Stomach (tissue), 9 donors: ENCODE data around the gene SLC4A2. TPM values are rescaled to one million over a fixed set of nuclear protein-coding genes. Genes with fewer than 3 reads are reported as not detected.
"Not testable (repeated sequence)": the region's sequence is repeated elsewhere in the genome, so short reads cannot be mapped to it uniquely, and the experiment has no call there.

Source experiments
- DNase-seq, 2 donors: peaks; one replicate each; pipeline versions ENCODE4 v3.0.0 to v3.0.0-alpha.2; 2013 to 2019
- H3K27ac ChIP-seq, 5 donors: fragments of 200-600 bp in 4 of 5; sonication (generic) in 4 of 5; one replicate each; pipeline ENCODE4 v1.5.1; 2013 to 2019; ENCODE audit warnings: mild to moderate bottlenecking in 1 of 5, moderate library complexity in 1 of 5
- H3K27me3 ChIP-seq, 3 donors: fragments of 200-600 bp; sonication (generic); one replicate each; pipeline ENCODE4 v1.5.1; 2017 to 2019; ENCODE audit warnings: mixed run types in 1 of 3
- H3K36me3 ChIP-seq, 4 donors: fragments of 200-600 bp; sonication (generic); 1 replicate in 3 of 4; 2 replicates in 1 of 4; pipeline ENCODE4 v1.5.1; 2016 to 2019
- H3K4me1 ChIP-seq, 4 donors: fragments of 200-600 bp; sonication (generic); one replicate each; pipeline ENCODE4 v1.5.1; 2016 to 2019
- H3K4me3 ChIP-seq, 4 donors: fragments of 200-600 bp; sonication (generic) in 3 of 4; one replicate each; pipeline ENCODE4 v1.5.1; 2016 to 2019; ENCODE audit warnings: mild to moderate bottlenecking in 1 of 4
- H3K9me3 ChIP-seq, 4 donors: fragments of 200-600 bp; sonication (generic); one replicate each; pipeline ENCODE4 v1.5.1; 2016 to 2019
- EP300 ChIP-seq: sonication (generic); formaldehyde crosslinking; IDR thresholded peaks from one replicate; pipeline ENCODE4 v1.6.1; 2017; ENCODE audit warnings: antibody characterized with exemption
- POLR2A ChIP-seq, 4 donors: fragments of 450-650 bp; IDR thresholded peaks; one replicate each; pipeline ENCODE4 v1.6.1; 2016; ENCODE audit warnings: antibody characterized with exemption in 4 of 4, control low read depth in 2 of 4, mild to moderate bottlenecking in 1 of 4, moderate library complexity in 1 of 4
- POLR2AphosphoS5 ChIP-seq, 3 donors: sonication (generic); formaldehyde crosslinking; IDR thresholded peaks; one replicate each; pipeline ENCODE4 v1.6.1; 2016; ENCODE audit warnings: antibody characterized with exemption in 3 of 3
- WGBS, 5 donors: extraction: QIAGEN DNeasy Blood & Tissue Kit in 3 of 5; methylation state at CpG; one replicate each; pipeline versions ENCODE4 v1.1.5 to v1.1.7; 2013 to 2018; 5-methylcytosine and 5-hydroxymethylcytosine counted together
- intact Hi-C: fragments of 100-400 bp; cut with DNase I; formaldehyde crosslinking; loops from one replicate; pipeline ENCODE4 v1.15.1; 2023; ENCODE audit warnings: low total_unique reads
- polyA plus RNA-seq, 3 donors: library from polyadenylated mRNA; stranded (reverse); fragments of 200-250 nt; gene quantifications; one replicate each; pipeline ENCODE4 v1.2.3, GENCODE V29; 2013
- total RNA-seq, 5 donors: library from RNA; depleted of rRNA; stranded (reverse); fragments of >200 nt; gene quantifications; one replicate each; pipeline versions ENCODE4 v1.1.0 to v1.2.3, GENCODE V29; 2014 to 2016
- TF ChIP-seq, protein P1 (sequence below), 7 experiments: fragments of 450-650 bp in 4 of 7; fragments of 200-600 bp in 3 of 7; sonication (generic) in 3 of 7; IDR thresholded peaks; one replicate each; pipeline ENCODE4 v1.5.1; 2016 to 2019; ENCODE audit warnings: antibody characterized with exemption in 7 of 7, control low read depth in 2 of 7, mild to moderate bottlenecking in 1 of 7
- donor health status: healthy with polysubstance abuse.
- donor health status: Bipolar disorder and iron deficiency.
- donor health status: healthy.

SLC4A2 gene
- total and polyA plus RNA-seq, 8 donors = 65.9 to 296 (median 126) TPM

DNA sequence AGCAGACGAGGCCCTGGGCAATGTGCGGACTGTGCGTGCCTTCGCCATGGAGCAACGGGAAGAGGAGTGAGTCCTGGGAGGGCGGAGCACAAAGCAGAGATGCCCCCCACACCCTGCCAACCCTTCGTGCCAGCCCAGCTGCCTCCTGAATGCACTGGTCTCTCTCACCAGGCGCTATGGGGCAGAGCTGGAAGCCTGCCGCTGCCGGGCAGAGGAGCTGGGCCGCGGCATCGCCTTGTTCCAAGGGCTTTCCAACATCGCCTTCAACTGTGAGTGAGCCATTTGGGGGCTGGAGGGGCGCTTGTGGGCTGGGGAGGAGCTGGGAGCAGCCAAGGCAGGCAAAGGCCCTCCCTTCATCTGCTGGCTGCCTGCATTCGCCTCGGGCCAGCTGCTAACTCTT is 23.5 kb upstream of the SLC4A2 start:
- WGBS, 5 donors = 91 to 95% (median 94%) methylated on average over 12 to 17 of the region's 17 CpGs
- no peak overlapping the region for H3K27ac ChIP-seq
- no peak for DNase-seq
- no peak overlapping the region for H3K4me3 ChIP-seq
- no peaks in the 10 kb centered on the region for H3K9me3 ChIP-seq
- intact Hi-C loops = no loop called here
- no peaks in the 10 kb centered on the region for H3K27me3 ChIP-seq
- H3K4me1 ChIP-seq = peaks cover 12 to 28% (median 22%) of the 10 kb centered on the region in 4 donors
- H3K36me3 ChIP-seq = peaks cover 18 to 67% (median 57%) of the 10 kb centered on the region in 4 donors
- no peak for TF ChIP-seq EP300
- TF ChIP-seq POLR2A (IDR thresholded peaks at IDR 0.05) = no peak
- TF ChIP-seq POLR2AphosphoS5 (IDR thresholded peaks at IDR 0.05) = no peak
- TF ChIP-seq, protein P1, sequence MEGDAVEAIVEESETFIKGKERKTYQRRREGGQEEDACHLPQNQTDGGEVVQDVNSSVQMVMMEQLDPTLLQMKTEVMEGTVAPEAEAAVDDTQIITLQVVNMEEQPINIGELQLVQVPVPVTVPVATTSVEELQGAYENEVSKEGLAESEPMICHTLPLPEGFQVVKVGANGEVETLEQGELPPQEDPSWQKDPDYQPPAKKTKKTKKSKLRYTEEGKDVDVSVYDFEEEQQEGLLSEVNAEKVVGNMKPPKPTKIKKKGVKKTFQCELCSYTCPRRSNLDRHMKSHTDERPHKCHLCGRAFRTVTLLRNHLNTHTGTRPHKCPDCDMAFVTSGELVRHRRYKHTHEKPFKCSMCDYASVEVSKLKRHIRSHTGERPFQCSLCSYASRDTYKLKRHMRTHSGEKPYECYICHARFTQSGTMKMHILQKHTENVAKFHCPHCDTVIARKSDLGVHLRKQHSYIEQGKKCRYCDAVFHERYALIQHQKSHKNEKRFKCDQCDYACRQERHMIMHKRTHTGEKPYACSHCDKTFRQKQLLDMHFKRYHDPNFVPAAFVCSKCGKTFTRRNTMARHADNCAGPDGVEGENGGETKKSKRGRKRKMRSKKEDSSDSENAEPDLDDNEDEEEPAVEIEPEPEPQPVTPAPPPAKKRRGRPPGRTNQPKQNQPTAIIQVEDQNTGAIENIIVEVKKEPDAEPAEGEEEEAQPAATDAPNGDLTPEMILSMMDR (IDR thresholded peaks at IDR 0.05) = no peak

DNA sequence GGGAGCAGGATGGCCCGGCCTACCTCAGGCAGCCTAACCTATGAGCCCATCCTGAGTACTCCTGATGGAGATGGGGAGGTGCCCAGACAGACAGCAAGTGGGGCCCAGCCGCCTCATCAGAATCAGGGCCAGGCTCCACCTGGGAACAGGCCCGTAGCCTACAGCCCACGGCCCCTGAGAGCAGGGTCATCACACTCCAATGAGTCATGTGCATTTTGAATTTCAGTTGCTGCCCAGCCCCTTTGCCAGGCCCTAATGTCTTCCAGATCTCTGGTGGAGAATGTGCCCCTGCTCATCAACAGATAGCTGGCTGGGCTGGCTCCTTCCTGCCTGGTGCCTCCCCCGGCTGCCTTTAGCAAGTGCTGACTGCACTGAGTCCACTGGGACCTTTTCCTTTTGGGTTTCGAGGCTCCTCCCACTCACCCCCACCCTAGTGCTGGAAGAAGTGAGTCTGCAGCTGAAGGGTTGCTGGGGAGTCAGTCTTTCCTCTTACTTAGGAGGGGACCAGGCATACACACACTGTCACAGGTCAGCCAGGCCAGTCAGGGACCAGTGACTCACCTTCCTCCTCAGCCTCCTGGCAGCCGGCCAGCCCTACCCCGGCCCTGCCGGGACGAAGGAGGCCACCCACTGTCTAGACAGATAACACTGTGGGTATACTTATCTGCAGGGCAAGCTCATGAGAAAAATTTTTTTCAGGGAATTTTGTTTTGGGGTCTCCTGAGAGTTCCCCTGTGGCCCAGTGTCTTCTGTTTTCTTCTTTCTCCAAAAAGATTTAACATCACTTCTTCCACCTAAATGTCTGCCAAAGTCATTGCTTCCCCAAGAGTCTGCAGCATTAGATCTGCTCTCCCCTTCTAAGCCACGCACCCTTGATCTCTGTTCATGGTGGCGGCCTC is 20.2 kb upstream of the SLC4A2 start:
- Histone ChIP-seq H3K36me3 (peaks cover 22 to 75% (median 61%) of the 10 kb centered on the region in 4 donors), H3K27me3 (no peaks in the 10 kb centered on the region), H3K9me3 (no peaks in the 10 kb centered on the region), H3K4me3 (no peak overlapping the region), H3K27ac (peak overlapping the region in 3 of 5 donors; percentile 38 to 75 (median 50)), H3K4me1 (peaks cover 12 to 22% (median 17%) of the 10 kb centered on the region in 4 donors)
- DNase-seq = peak; percentile 72 to 80
- no peak for TF ChIP-seq EP300
- no peak for TF ChIP-seq POLR2A (IDR thresholded peaks at IDR 0.05)
- TF ChIP-seq POLR2AphosphoS5 (IDR thresholded peaks at IDR 0.05) = peak in 2 of 3 donors; percentile 22 to 59
- TF ChIP-seq, protein P1 (IDR thresholded peaks at IDR 0.05) = no peak
- intact Hi-C loops = no loop called here
- 40 to 51% (median 44%) methylated on average over 9 to 12 of the region's 12 CpGs for WGBS, 5 donors

DNA sequence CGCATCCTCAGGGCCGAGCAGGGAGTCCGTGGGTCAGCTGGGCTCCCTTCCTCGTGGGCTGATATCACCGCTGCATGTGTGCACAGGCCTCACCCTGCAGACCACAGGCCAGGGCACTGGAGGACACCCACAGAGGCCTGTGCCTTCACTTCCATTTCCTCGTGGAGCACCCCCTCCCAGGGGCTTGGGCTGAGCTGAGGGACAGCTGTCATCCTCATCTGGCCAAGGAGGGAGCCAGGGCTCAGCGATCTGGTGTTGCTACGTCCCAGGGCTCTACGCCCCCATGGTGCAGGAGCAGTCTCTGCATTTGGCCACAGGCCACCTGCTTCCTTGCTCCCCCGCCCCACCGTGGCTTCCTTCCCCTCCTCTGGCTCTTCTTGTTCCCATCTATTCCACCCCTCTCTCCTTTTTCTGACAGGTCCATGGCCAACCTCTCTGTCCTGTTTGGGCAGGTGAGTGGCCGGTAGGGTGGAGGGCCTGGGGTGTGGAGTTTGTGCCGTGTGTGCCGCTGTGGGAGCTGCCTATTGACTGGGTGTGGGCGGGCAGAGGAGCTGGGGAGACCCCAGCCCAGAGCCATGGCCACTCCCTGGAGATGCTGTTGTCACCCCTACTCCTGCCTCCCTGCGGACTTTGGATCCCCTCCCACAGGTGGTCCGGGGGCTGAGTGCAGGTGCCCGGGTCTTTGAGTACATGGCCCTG is 19.4 kb upstream of the SLC4A2 start:
- H3K4me1 ChIP-seq = peaks cover 12 to 22% (median 17%) of the 10 kb centered on the region in 4 donors
- H3K4me3 ChIP-seq = no peak overlapping the region
- no peaks in the 10 kb centered on the region for H3K9me3 ChIP-seq
- peaks cover 20 to 75% (median 61%) of the 10 kb centered on the region in 4 donors for H3K36me3 ChIP-seq
- H3K27ac ChIP-seq = peak overlapping the region in 1 of 5 donors; percentile 75
- no peak for TF ChIP-seq POLR2A (IDR thresholded peaks at IDR 0.05)
- TF ChIP-seq, protein P1 (IDR thresholded peaks at IDR 0.05) = no peak
- TF ChIP-seq EP300 = no peak
- no peak for TF ChIP-seq POLR2AphosphoS5 (IDR thresholded peaks at IDR 0.05)
- no peak for DNase-seq
- no peaks in the 10 kb centered on the region for H3K27me3 ChIP-seq
- intact Hi-C loops = no loop called here
- WGBS, 5 donors = 61 to 67% (median 63%) methylated on average over 15 to 18 of the region's 18 CpGs

DNA sequence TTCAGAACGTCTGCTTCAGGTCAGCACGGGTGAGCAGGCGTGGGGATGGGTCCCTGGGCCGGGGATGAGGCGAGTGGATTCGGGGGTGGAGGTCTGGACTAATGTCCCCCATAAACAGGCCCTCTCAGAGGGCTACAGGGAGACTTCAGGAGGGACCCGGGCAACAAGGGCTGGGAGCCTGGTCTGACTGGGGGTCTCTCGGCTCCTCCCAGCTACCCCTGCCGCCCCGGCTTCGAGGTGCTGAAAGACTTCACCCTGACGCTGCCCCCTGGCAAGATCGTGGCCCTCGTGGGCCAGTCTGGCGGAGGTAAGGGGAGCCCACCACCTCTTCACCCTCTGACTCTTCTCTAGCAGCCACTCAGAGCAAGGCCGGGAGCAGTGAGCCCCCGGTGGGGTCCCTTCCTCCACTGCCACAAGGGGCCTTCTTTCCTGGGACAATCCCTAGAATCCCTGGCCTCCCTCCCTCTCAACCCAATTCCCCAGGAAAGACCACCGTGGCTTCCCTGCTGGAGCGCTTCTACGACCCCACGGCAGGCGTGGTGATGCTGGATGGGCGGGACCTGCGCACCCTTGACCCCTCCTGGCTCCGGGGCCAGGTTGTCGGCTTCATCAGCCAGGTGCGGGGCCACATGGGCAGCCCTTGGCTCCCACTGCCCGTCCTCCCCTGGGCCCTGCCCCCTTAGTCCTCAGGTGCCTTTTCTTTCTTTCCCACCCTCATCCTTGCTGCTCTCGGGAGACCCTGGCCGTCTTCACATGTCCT is 18.6 kb upstream of the SLC4A2 start:
- no peak overlapping the region for H3K4me3 ChIP-seq
- 89 to 93% (median 91%) methylated on average over 19 to 30 of the region's 30 CpGs for WGBS, 5 donors
- TF ChIP-seq EP300 = no peak
- peaks cover 12 to 22% (median 17%) of the 10 kb centered on the region in 4 donors for H3K4me1 ChIP-seq
- no peaks in the 10 kb centered on the region for H3K9me3 ChIP-seq
- H3K36me3 ChIP-seq = peaks cover 12 to 75% (median 61%) of the 10 kb centered on the region in 4 donors
- intact Hi-C loops = no loop called here
- H3K27me3 ChIP-seq = no peaks in the 10 kb centered on the region
- no peak for DNase-seq
- peak overlapping the region in 1 of 5 donors; percentile 75 for H3K27ac ChIP-seq

DNA sequence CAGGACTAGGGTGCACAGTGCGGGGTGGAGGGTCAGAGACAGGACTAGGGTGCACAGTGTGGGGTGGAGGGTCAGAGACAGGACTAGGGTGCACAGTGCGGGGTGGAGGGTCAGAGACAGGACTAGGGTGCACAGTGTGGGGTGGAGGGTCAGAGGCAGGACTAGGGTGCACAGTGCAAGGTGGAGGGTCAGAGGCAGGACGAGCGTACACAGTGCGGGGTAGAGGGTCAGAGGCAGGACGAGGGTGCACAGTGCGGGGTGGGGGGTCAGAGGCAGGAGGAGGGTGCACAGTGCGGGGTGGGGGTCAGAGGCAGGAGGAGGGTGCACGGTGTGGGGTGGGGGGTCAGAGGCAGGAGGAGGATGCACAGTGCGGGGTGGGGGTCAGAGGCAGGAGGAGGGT is 15.9 kb upstream of the SLC4A2 start:
- Histone ChIP-seq H3K36me3 (peaks cover 6 to 56% (median 47%) of the 10 kb centered on the region in 4 donors), H3K4me1 (peaks cover 18 to 33% (median 25%) of the 10 kb centered on the region in 4 donors)
- H3K9me3 ChIP-seq, DNase-seq, H3K27ac ChIP-seq, H3K4me3 ChIP-seq, H3K27me3 ChIP-seq, intact Hi-C loops: not testable (repeated sequence)
- WGBS, 5 donors = 84 to 93% (median 91%) methylated on average over 8 to 10 of the region's 10 CpGs
